Choroid plexus epithelial cell (primary cell): ENCODE measurements around the gene BCR.
"Not testable (repeated sequence)": the region's sequence is repeated elsewhere in the genome, so short reads cannot be mapped to it uniquely, and the experiment has no call there.

Experiments used
- DNase-seq: peaks from one replicate; pipeline ENCODE4 v3.0.0-alpha.2; 2010; ENCODE audit warnings: low read depth
- H3K4me3 ChIP-seq: 2 replicates; pipeline ENCODE4 v1.5.1; 2011; ENCODE audit warnings: low read depth, mild to moderate bottlenecking, control low read depth, low read length, moderate library complexity
- CTCF ChIP-seq: conservative IDR thresholded peaks from 2 replicates; pipeline ENCODE4 v1.5.1; 2011; ENCODE audit warnings: low read depth, mild to moderate bottlenecking, control low read depth, inconsistent platforms, low read length, moderate library complexity

The BCR gene

GRCh38 chr22:23363683-23364082, 183.4 kb downstream of the BCR start:
- no peak overlapping the region for H3K4me3 ChIP-seq

GRCh38 chr22:23364389-23364788, 184.1 kb downstream of the BCR start:
- TF ChIP-seq CTCF, result no peak
- H3K4me3 ChIP-seq, result no peak overlapping the region
- DNase-seq, result no peak

More at GRCh38 chr22:23363683-23364082, 183.4 kb downstream of the BCR start:
- DNase-seq, result peak; percentile 33
- TF ChIP-seq CTCF, result no peak

GRCh38 chr22:23365524-23365923, 185.2 kb downstream of the BCR start:
- no peak overlapping the region for H3K4me3 ChIP-seq
- no peak for TF ChIP-seq CTCF
- no peak for DNase-seq

GRCh38 chr22:23365961-23366360, 185.7 kb downstream of the BCR start:
- no peak overlapping the region for H3K4me3 ChIP-seq
- DNase-seq, result no peak
- TF ChIP-seq CTCF, result no peak

- H3K4me3 ChIP-seq, DNase-seq: not testable (repeated sequence)
These were observed 186.9 kb downstream of the BCR start for GRCh38 chr22:23367196-23367595.
